Kidney epithelial cell (primary cell): ENCODE measurements around the gene PPP1R8. TPM values are rescaled to one million over a fixed set of nuclear protein-coding genes. Genes with fewer than 3 reads are reported as not detected.
"Not testable (repeated sequence)": the region's sequence is repeated elsewhere in the genome, so short reads cannot be mapped to it uniquely, and the experiment has no call there.

ENCODE experiments used
- DNase-seq: peaks from one replicate; pipeline ENCODE4 v3.0.0-alpha.2; 2010; ENCODE audit warnings: low read depth
- H3K27me3 ChIP-seq: 2 replicates; pipeline ENCODE4 v1.6.0; 2011; ENCODE audit warnings: low read length; ENCODE audit not compliant: control insufficient read depth, insufficient read depth
- H3K36me3 ChIP-seq: 2 replicates; pipeline ENCODE4 v1.5.1; 2011; ENCODE audit warnings: low read length; ENCODE audit not compliant: control insufficient read depth, insufficient read depth
- H3K4me3 ChIP-seq: 2 replicates; pipeline ENCODE4 v1.5.1; 2011; ENCODE audit warnings: low read depth, mild to moderate bottlenecking, control low read depth, low read length
- total RNA-seq: library from RNA; depleted of rRNA; stranded (reverse); fragments of >200 nt; gene quantifications from 2 replicates; pipeline ENCODE4 v1.2.3, GENCODE V29; 2015
- TF ChIP-seq, protein P1 (sequence below): IDR thresholded peaks from 2 replicates; pipeline ENCODE4 v1.5.1; 2011; ENCODE audit warnings: mild to moderate bottlenecking, moderate library complexity, low read length, control low read depth, inconsistent platforms; ENCODE audit not compliant: insufficient read depth, poor library complexity, severe bottlenecking

The PPP1R8 gene
- total RNA-seq, 1 donor from 2014 or later: 53.1 TPM

DNA sequence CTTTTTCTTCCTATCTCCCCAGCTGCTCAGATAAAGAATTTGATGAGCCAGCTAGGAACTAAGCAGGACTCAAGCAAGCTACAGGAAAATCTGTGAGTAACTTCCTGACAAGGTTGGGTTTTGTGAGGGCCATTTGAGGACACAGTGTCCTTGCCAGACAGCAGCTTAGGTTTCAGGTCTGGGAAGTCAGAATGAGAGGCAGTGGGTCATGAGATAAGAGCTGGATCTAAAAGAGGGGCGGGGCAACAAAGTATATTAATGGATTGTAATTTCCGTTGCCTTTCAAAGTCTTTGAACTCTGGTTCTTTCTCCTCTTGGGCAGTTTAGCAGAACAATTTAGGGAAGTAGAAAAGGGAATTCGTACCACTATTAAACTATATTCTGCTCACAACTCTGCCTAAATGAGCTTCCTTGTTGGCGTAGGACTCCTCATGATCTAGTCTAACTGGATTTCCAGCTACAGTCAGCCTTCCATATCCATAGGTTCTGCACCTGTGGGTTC, 41.0 kb upstream of the PPP1R8 start:
- TF ChIP-seq, protein P1, sequence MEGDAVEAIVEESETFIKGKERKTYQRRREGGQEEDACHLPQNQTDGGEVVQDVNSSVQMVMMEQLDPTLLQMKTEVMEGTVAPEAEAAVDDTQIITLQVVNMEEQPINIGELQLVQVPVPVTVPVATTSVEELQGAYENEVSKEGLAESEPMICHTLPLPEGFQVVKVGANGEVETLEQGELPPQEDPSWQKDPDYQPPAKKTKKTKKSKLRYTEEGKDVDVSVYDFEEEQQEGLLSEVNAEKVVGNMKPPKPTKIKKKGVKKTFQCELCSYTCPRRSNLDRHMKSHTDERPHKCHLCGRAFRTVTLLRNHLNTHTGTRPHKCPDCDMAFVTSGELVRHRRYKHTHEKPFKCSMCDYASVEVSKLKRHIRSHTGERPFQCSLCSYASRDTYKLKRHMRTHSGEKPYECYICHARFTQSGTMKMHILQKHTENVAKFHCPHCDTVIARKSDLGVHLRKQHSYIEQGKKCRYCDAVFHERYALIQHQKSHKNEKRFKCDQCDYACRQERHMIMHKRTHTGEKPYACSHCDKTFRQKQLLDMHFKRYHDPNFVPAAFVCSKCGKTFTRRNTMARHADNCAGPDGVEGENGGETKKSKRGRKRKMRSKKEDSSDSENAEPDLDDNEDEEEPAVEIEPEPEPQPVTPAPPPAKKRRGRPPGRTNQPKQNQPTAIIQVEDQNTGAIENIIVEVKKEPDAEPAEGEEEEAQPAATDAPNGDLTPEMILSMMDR: no peak
- no peak for DNase-seq

GRCh38 chr1:27790270-27790669, 40.3 kb upstream of the PPP1R8 start:
- not testable (repeated sequence) for H3K27me3 ChIP-seq, H3K4me3 ChIP-seq, DNase-seq, H3K36me3 ChIP-seq

More for the DNA sequence above, 41.0 kb upstream of the PPP1R8 start:
- no peaks in the 10 kb centered on the region for H3K27me3 ChIP-seq
- H3K36me3 ChIP-seq: no peaks in the 10 kb centered on the region
- no peak overlapping the region for H3K4me3 ChIP-seq

GRCh38 chr1:27795601-27796000, 35.0 kb upstream of the PPP1R8 start:
- DNase-seq: no peak
- TF ChIP-seq, protein P1: no peak
- Histone ChIP-seq H3K4me3 (no peak overlapping the region), H3K36me3 (no peaks in the 10 kb centered on the region), H3K27me3 (no peaks in the 10 kb centered on the region)

GRCh38 chr1:27804791-27805190, 25.8 kb upstream of the PPP1R8 start:
- no peaks in the 10 kb centered on the region for H3K27me3 ChIP-seq
- no peak overlapping the region for H3K4me3 ChIP-seq
- no peak for DNase-seq
- TF ChIP-seq, protein P1: no peak
- H3K36me3 ChIP-seq: no peaks in the 10 kb centered on the region

GRCh38 chr1:27806758-27807157, 23.8 kb upstream of the PPP1R8 start:
- H3K36me3 ChIP-seq: no peaks in the 10 kb centered on the region

GRCh38 chr1:27807385-27807784, 23.2 kb upstream of the PPP1R8 start:
- DNase-seq: no peak
- TF ChIP-seq, protein P1: no peak
- Histone ChIP-seq H3K4me3 (no peak overlapping the region), H3K36me3 (no peaks in the 10 kb centered on the region), H3K27me3 (no peaks in the 10 kb centered on the region)

More at GRCh38 chr1:27806758-27807157, 23.8 kb upstream of the PPP1R8 start:
- TF ChIP-seq, protein P1: no peak
- Histone ChIP-seq H3K4me3 (no peak overlapping the region), H3K27me3 (no peaks in the 10 kb centered on the region)
- no peak for DNase-seq

DNA sequence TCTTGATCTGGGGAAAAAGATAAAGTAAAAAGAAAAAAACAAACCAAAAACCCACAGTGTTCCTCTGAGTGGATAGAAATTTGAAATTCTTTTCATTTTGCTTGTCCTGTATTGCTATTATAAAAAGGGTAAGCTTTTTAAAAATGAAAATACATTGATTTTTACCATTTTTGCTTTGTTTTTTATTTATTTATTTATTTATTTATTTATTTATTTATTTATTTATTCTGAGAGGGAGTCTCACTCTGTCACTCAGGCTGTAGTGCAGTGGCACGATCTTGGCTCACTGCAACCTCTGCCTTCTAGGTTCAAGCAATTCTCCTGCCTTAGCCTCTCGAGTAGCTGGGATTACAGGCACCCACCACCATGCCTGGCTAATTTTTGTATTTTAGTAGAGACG, 22.5 kb upstream of the PPP1R8 start:
- DNase-seq, H3K4me3 ChIP-seq, H3K27me3 ChIP-seq, H3K36me3 ChIP-seq: not testable (repeated sequence)
